A549 treated with AZD2906 at 1 μM for 4 hours (cell line): ENCODE results near the gene KCNK4. TPM values are rescaled to one million over a fixed set of nuclear protein-coding genes. Genes with fewer than 3 reads are reported as not detected.

ENCODE experiments used
- total RNA-seq: library from RNA; stranded (reverse); fragments of 200-300 nt; extraction: Qiagen RNA extraction; gene quantifications from 5 replicates; pipeline ENCODE4 v1.2.3, GENCODE V29; 2022

Gene KCNK4
- total RNA-seq: 0.07 to 0.14 TPM in 2 of 5 replicates, not detected in the others

DNA sequence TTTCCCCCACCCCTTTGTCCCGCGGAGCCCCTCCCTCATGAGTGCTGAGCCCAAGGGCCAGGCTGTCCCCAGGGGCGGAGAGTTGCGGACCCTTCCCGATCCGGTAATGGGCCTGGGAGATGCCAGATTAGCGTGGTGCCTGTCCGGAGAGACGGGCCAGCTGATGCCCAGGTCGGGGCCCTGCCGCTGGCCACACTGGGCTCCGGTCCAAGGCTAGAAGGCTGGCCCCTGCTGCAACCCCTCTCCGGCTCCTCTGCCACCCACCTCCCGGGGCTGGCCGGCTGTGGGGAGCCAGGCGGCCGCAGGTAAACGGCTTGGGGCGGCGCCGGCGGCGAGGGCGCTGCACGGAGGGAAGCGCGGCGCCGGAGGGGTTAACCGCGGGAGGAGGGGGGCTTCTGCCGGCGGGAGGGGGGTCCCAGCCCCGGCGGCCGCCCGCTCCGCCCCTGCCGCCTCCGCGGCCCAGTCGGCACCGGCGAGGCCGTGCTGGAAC, at the start of gene KCNK4:
KCNK4 (plus strand) TSS at position 41 of the 490 bp plus-strand sequence. CDS start 1,717 bp downstream, outside the sequence.

DNA sequence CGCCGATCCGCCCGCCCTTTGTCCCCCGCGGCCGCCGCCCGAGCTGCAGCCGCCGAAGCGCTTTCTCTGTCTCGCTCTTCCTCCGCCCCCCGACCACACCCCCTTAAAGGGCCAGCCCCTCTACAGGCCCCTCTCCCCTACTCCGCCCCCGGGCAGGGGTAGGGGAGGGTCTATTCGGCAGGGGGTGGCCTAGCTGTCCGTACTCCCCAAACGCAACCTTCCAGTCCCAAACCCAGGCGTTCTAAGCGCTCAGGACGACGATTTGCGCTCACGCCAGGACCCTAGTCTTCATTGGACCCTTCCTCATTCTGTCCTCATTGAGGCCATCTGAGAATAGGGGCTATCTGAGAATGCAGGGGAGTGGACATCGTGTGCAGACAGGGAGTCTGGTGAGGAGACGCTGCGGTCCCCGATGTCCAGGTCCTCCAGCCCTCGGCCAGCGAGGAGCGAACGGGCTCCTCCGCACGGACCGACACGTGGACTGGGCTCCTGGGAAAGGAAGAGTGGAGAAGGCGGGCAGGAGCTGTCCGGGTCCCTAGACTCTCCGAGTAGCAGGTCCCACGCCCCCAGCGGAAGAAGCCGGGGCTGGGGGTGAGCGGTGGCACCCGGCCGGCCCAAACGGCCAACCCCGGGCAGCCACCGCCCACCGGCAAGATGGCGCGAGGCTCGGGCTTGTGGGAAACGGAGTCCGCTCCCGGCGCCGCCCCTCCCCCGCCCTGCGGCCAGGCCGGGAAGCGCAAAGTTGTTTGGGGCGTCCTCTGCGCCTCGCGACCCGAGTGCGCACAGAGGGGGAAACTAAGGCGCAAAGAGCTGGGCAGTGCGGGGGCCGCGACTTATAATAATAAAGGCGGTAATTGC, 44.0 kb upstream of the KCNK4 start, which contains the start of gene PPP1R14B:
PPP1R14B (minus strand) TSS at position 73 of the 858 bp plus-strand sequence. CDS start 270 bp downstream, outside the sequence.

DNA sequence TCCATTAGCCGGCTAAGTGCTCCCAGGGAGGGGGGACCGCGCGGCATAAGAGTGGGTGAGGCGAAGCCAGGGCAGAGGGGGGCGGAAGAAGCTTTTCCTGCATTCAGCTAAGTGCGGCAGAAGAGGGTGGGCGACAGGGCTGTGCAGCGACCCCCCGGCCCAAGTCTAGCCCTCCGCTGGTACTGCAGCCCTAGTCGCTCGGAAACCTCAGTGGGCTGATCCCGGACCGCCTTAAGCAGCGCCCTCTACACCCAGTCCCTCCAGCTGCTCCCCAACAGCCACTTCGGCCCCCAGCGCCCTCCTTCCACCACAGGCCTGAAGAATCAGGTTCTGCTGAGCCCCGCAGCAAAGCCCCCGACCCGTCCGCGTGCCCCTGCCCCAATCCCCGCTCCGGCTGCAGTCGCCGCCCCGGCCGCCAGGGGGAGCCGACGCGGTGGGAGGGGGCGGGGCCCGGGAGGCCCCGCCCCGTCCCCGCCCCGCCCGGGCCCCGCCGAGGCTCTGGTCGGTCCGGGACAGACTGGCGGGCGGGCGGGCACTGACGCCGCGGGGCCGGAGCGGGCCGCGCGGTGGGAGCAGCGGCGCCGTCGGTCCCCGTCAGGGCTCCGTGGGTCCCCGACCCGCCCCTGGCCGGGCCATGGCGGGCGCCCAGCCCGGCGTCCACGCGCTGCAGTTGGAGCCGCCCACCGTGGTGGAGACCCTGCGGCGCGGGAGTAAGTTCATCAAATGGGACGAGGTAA, 39.9 kb upstream of the KCNK4 start, which contains the start of gene PLCB3:
PLCB3 (plus strand) TSS at position 515 of the 737 bp plus-strand sequence; CDS start at position 635, 120 bp downstream.

DNA sequence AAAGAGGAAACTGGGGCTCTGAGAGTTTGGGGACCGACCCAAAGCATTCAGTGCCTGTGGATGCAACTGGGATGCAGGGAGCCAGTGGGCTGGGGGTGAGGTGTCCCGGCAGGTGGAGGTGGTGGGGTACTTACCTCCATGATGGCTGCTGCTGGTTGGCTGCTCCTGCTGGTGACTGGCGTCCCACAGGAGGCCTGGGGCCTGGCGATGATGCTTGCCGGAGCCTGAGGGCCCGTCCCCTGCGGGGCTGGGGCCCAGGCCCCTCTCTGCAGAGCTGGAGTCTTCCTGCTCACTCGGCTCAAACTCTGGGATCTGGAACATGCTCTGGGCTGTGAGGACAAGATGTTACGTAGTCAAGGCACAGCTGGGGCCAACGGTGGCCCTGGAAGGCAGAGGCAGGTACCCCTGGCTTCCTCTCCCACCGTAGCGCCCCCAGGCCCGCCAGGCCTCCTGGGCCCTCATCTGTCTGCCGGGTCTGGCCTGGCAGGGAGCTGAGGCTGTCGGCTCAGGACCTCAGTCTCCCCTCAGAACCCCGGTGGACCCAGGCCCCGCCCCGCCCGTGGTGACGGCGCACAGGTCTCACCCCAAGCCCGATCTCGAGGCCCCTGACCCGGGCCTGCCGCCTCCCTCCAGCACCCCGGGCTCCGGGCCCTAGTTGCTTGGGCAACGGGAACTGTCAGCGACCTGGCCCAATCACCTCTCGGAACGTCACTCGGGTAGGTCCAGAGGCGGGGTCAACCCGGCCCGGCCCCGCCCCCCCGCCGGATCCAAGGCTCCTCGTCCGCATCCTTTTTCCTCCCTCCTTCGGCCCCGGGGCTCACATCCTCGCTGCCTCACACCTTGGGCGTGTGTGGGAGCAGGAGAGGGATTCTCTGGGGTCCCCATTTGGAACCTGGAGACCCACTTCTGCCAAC, 6.8 kb upstream of the KCNK4 start, which contains the start of gene BAD:
BAD (minus strand) TSS at position 618 of the 914 bp plus-strand sequence; CDS start at position 321, 297 bp downstream.

DNA sequence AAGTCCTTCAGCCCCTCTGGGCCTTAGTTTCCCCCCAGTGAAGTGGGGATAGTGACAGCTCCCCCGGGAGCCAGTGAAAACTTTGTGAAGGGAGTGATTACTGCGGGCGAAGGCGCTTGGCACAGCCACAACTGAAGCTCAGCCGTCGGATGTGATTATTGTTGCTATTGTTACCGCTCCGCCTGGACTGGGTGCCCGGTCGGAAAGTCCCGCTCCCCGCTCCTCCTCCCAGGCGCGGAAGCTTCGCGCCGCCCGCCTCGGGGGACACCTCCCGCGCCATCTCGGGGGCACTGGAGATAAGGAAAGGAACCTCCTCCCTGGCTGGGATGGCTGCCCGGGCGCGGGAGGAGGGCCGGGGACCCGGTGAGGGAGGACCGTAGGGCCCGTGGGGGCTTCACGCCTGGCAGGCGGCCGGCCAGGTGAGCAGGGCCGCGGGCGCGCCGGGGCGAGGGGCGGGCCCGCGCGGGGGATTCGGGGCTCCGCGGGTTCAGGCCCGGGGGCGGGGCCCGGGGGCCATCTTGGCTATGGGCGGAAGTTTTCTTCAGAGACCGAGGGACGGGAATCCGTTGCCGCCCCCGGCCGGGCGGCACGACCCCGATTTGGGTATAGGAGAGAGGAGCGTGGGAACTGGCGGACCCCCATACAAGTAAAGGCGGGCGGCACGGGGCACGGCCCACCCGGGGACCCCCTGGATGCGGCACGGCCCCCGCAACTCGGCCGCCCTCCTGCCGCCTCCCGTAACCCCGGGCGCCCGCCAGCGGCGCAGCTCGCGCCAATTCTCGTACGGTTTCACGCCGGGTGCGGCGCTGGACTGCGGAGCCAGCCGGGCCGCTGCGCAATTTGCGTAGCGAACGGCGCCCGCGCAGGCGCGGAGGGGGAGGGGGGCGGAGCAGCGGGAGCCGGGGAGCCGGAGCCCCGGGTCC, 5.9 kb upstream of the KCNK4 start, which contains the start of gene GPR137:
GPR137 (plus strand) TSS at position 887 of the 923 bp plus-strand sequence. CDS start 677 bp downstream, outside the sequence.

DNA sequence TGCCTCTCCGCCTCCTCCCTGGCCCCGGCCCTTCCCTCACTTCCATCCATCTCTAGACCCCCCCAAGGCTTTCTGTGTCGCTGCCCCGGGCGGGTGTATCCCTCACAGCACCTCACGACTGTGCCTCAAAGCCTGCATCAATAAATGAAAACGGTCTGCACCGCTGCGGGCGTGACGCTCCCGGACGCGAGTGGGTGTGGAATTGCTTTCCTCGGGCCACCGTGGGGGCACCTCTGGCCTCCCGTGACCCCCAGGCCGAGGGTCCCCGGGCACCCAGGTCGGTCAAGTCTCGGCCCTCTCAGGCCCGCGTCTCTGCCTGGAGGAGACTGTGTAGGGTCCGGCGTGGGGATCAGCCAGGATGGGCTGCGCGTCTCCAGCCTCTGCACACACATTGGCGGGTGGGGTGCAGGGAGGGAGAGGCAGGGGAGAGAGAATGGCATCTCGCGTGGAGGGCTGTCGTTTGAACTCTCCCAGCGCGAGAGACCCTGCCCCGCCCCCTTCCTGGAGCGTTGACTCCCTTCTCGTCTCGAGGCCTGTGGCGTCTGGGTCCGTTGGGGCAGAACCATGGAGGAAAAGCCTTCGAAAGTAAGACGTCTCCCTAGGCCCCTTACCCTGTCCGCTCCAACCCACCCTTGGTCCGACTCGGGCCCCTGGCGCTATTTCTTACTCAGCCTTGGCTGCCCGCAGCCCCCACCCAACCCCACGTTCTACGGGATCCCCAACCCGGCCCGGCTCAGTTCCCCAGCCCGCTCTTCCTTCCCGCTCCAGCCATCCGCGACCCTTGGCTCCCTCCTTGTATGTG, 8.9 kb downstream of the KCNK4 start, which contains the start of gene CATSPERZ:
CATSPERZ (plus strand) TSS at position 512 of the 802 bp plus-strand sequence; CDS start at position 565, 53 bp downstream.

DNA sequence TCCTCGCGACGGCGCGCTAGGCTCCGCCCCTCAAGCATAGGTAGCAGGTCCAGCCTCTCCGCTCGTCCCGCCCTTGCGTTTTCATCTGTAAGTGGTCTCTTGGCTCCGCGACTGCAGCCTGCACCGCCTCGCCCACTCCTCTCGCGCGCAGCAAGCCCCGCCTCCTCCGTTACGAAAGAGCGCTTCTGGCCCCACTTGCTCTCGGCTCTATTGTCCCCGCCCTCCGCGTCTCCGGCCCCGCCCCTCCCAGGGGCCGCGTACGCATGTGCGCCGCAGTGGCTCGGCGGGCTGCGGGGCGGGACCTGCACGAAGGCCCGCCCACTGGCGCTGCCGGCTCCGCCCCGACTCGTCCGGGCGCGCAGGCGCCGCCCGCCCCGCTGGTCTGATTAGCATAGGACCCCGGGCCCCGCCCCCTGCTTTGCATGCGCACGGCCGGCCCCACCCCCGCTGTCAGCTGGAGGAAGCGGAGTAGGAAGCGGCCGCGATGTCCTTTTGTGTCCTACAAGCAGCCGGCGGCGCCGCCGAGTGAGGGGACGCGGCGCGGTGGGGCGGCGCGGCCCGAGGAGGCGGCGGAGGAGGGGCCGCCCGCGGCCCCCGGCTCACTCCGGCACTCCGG, 14.1 kb downstream of the KCNK4 start, which contains the start of gene ESRRA:
ESRRA (plus strand) TSS at position 450 of the 616 bp plus-strand sequence. CDS start 1,656 bp downstream, outside the sequence.

DNA sequence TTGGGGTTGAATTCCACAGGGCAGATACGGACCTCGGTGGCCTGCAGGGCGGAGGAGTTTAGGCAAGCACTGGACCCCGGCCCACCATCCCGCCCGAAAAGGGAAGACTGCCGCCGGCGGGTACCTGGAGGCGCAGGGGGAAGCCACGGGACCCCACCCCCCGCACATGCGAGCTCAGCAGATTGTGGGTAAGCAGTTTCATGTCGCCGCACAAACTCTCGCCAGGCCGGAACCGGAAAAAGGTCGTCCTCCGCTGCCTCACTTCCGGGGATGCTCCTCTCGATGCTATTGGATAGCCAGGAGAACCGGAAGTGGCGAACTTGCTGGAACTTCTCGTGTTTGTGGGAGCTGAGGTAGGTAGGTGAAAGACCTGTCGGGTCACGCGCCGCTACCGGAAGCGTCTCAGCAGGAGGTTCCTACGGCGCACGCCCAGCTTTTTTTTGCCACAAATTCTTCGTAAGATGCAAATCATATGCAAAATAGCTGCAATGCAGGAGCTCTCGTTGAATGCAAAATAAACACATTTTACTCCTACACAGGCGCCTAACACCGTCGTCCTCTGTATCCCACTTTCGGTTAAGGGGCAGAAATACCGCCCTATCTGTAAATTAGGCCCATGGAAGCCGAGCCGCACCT, 26.3 kb downstream of the KCNK4 start, which contains the start of gene TRMT112:
TRMT112 (minus strand) TSS at position 235 of the 636 bp plus-strand sequence; CDS start at position 202, 33 bp downstream.

DNA sequence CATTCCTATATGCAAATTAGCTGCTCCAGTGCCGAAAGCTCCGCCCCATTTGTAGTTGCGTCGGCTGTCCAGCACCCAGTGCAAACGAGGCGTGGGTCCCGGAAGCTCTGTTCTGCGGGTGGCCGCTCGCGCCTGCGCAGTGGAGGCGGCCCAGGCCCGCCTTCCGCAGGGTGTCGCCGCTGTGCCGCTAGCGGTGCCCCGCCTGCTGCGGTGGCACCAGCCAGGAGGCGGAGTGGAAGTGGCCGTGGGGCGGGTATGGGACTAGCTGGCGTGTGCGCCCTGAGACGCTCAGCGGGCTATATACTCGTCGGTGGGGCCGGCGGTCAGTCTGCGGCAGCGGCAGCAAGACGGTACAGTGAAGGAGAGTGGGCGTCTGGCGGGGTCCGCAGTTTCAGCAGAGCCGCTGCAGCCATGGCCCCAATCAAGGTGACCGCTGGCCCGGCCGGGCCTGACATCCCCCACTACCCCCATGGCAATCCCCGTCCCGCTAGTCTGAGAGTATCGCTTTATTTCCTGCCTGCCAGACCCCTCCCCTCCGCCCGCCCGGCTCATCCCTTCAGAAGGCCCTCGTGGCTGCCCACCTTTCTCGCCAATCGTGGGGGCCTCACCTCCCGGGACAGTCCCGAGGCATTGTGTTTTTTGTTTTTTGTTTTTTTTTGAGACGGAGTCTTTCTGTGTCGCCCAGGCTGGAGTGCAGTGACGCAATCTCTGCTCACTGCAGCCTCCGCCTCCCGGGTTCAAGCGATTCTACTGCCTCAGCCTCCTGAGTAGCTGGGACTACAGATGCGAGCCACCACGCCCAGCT, 27.1 kb downstream of the KCNK4 start, which contains the start of gene PRDX5:
PRDX5 (plus strand) TSS at position 161 of the 805 bp plus-strand sequence; CDS start at position 256, 95 bp downstream.

DNA sequence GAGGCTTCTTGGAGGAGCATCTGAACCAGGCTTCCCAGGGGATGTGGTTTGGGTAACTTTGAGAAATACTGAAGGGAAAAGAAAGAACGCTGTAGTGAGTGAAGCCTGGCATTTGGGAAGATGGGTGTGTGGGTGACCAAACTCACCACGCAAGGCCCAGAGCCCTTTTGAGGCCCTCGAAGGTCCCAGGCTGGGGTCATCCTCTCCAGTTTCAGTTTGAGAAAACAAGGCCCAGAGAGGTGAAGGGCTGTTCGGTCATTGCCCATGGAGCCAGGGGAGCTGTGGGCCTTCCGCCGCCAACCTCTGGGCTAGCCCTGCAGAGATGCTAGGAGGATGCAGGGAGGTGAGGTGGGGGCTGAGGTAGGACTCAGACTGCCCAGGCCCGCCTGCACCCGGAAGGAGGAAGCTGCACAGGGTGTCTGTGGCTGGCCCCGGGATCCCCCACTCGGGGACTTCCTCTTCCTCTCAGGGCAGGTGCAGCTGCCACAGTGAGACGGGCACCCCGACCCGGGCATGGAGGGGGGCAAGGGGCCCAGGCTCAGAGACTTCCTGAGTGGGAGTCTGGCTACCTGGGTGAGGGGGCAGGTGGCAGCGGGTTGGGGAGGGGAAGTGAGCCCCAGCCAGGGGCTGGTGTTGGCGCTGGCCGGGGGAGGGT, 48.8 kb downstream of the KCNK4 start, which contains the start of gene CCDC88B:
CCDC88B (plus strand) TSS at position 451 of the 655 bp plus-strand sequence; CDS start at position 514, 63 bp downstream.

Other genes with a start within 250 kb of the KCNK4 start
- gene MACROD1, start 125.2 kb upstream of the KCNK4 start, total RNA-seq: 8.9 to 15.3 TPM (median 13.1 TPM) in 5 replicates
- gene STIP1, start 105.1 kb upstream of the KCNK4 start, total RNA-seq: 213 to 262 TPM (median 229 TPM) in 5 replicates
- 0.85 to 3.0 TPM (median 1.3 TPM) in 5 replicates for gene FERMT3, start 84.6 kb upstream of the KCNK4 start, total RNA-seq
- 15.6 to 26.8 TPM (median 25.0 TPM) in 5 replicates for gene TRPT1, start 65.1 kb upstream of the KCNK4 start, total RNA-seq
- gene NUDT22, start 65.0 kb upstream of the KCNK4 start, total RNA-seq: 31.4 to 40.3 TPM (median 38.4 TPM) in 5 replicates
- gene DNAJC4, start 60.8 kb upstream of the KCNK4 start, total RNA-seq: 17.5 to 23.5 TPM (median 21.8 TPM) in 5 replicates
- 32.0 to 52.7 TPM (median 48.0 TPM) in 5 replicates for gene VEGFB, start 56.7 kb upstream of the KCNK4 start, total RNA-seq
- gene FKBP2, start 50.2 kb upstream of the KCNK4 start, total RNA-seq: 125 to 146 TPM (median 138 TPM) in 5 replicates
- 208 to 384 TPM (median 359 TPM) in 5 replicates for gene PPP1R14B, start 44.4 kb upstream of the KCNK4 start, total RNA-seq
- gene PLCB3, start 39.8 kb upstream of the KCNK4 start, total RNA-seq: 17.0 to 23.5 TPM (median 19.6 TPM) in 5 replicates
- 72.5 to 96.8 TPM (median 92.7 TPM) in 5 replicates for gene BAD, start 6.6 kb upstream of the KCNK4 start, total RNA-seq
- 32.9 to 50.2 TPM (median 46.3 TPM) in 5 replicates for gene GPR137, start 5.5 kb upstream of the KCNK4 start, total RNA-seq
- 2.2 to 3.2 TPM (median 2.6 TPM) in 5 replicates for gene CATSPERZ, start 9.1 kb downstream of the KCNK4 start, total RNA-seq
- gene ESRRA, start 14.2 kb downstream of the KCNK4 start, total RNA-seq: 38.1 to 59.3 TPM (median 55.6 TPM) in 5 replicates
- gene TRMT112, start 26.3 kb downstream of the KCNK4 start, total RNA-seq: 377 to 453 TPM (median 410 TPM) in 5 replicates
- 370 to 500 TPM (median 472 TPM) in 5 replicates for gene PRDX5, start 26.8 kb downstream of the KCNK4 start, total RNA-seq
- gene CCDC88B, start 48.9 kb downstream of the KCNK4 start, total RNA-seq: 8.6 to 10.5 TPM (median 10.2 TPM) in 5 replicates
- 50.3 to 66.1 TPM (median 60.0 TPM) in 5 replicates for gene RPS6KA4, start 67.9 kb downstream of the KCNK4 start, total RNA-seq